Cardiac muscle cell (in vitro differentiated cells and primary cell): ENCODE measurements around the gene PRDM1. TPM values are rescaled to one million over a fixed set of nuclear protein-coding genes. Genes with fewer than 3 reads are reported as not detected.

ENCODE experiments used
- DNase-seq, 2 donors: peaks; one replicate each; pipeline versions ENCODE4 v3.0.0 to v3.0.0-alpha.2; 2010 to 2017; ENCODE audit warnings: low read depth in 1 of 2, low spot score in 1 of 2
- H3K27ac ChIP-seq: fragments of 200-600 bp; sonication (generic); 2 replicates; pipeline ENCODE4 v1.5.1; 2016
- H3K27me3 ChIP-seq: fragments of 200-600 bp; sonication (generic); 2 replicates; pipeline ENCODE4 v1.6.0; 2016; ENCODE audit warnings: control low read depth
- H3K36me3 ChIP-seq: fragments of 200-600 bp; sonication (generic); 2 replicates; pipeline ENCODE4 v1.5.1; 2016; ENCODE audit warnings: control low read depth
- H3K4me1 ChIP-seq: fragments of 200-600 bp; sonication (generic); 2 replicates; pipeline ENCODE4 v1.8.1; 2017; ENCODE audit warnings: low read depth, mild to moderate bottlenecking, mixed run types
- H3K4me3 ChIP-seq: fragments of 200-600 bp; sonication (generic); 2 replicates; pipeline ENCODE4 v1.5.1; 2016; ENCODE audit warnings: mild to moderate bottlenecking
- H3K9me3 ChIP-seq: fragments of 200-600 bp; sonication (generic); 2 replicates; pipeline ENCODE4 v1.5.1; 2017; ENCODE audit warnings: low read depth, mild to moderate bottlenecking, control low read depth
- CTCF ChIP-seq: IDR thresholded peaks from 2 replicates; pipeline ENCODE4 v1.5.1; 2012; ENCODE audit warnings: low read depth, mild to moderate bottlenecking, low read length
- polyA plus RNA-seq: library from polyadenylated mRNA; unstranded; fragments of >200 nt; fragmentation: Nextera tagmentation; extraction: Ambion mirVana; gene quantifications from 2 replicates; pipeline ENCODE4 v1.2.1, GENCODE V29; 2016
- total RNA-seq: library from RNA; depleted of rRNA; stranded (reverse); fragments of >200 nt; gene quantifications from 2 replicates; pipeline ENCODE4 v1.2.3, GENCODE V29; 2016

The PRDM1 gene
- total and polyA plus RNA-seq, 2 experiments from 2014 or later = 0.67 to 2.4 TPM

GRCh38 chr6:106120406-106120805 lies 34.3 kb downstream of the PRDM1 start:
- no peak for DNase-seq
- no peak for TF ChIP-seq CTCF
- Histone ChIP-seq H3K9me3 (no peaks in the 10 kb centered on the region), H3K27me3 (no peaks in the 10 kb centered on the region), H3K36me3 (no peaks in the 10 kb centered on the region), H3K27ac (no peak overlapping the region), H3K4me3 (no peak overlapping the region), H3K4me1 (peaks cover 4% of the 10 kb centered on the region)

- Histone ChIP-seq H3K4me3 (no peak overlapping the region), H3K9me3 (no peaks in the 10 kb centered on the region), H3K27me3 (no peaks in the 10 kb centered on the region), H3K27ac (no peak overlapping the region), H3K36me3 (no peaks in the 10 kb centered on the region), H3K4me1 (peaks cover 4% of the 10 kb centered on the region)
- DNase-seq = no peak
- TF ChIP-seq CTCF = no peak
Observed at GRCh38 chr6:106122306-106122918, 36.3 kb downstream of the PRDM1 start.

GRCh38 chr6:106122938-106123656 lies 37.0 kb downstream of the PRDM1 start:
- H3K27ac ChIP-seq = no peak overlapping the region
- no peaks in the 10 kb centered on the region for H3K27me3 ChIP-seq
- no peak for TF ChIP-seq CTCF
- DNase-seq = no peak
- no peaks in the 10 kb centered on the region for H3K36me3 ChIP-seq
- H3K4me1 ChIP-seq = peaks cover 4% of the 10 kb centered on the region
- no peak overlapping the region for H3K4me3 ChIP-seq
- H3K9me3 ChIP-seq = no peaks in the 10 kb centered on the region

- no peak overlapping the region for H3K27ac ChIP-seq
- H3K36me3 ChIP-seq = no peaks in the 10 kb centered on the region
- no peak overlapping the region for H3K4me3 ChIP-seq
- H3K27me3 ChIP-seq = no peaks in the 10 kb centered on the region
- peaks cover 4% of the 10 kb centered on the region for H3K4me1 ChIP-seq
- no peak for TF ChIP-seq CTCF
- H3K9me3 ChIP-seq = no peaks in the 10 kb centered on the region
- DNase-seq = no peak
Observed at GRCh38 chr6:106124015-106124414, 37.9 kb downstream of the PRDM1 start.

- H3K27ac ChIP-seq = no peak overlapping the region
- H3K4me3 ChIP-seq = no peak overlapping the region
- no peaks in the 10 kb centered on the region for H3K9me3 ChIP-seq
- DNase-seq = no peak
- H3K27me3 ChIP-seq = no peaks in the 10 kb centered on the region
- no peak for TF ChIP-seq CTCF
- H3K36me3 ChIP-seq = no peaks in the 10 kb centered on the region
- peaks cover 3% of the 10 kb centered on the region for H3K4me1 ChIP-seq
Observed at GRCh38 chr6:106124437-106125430, 38.6 kb downstream of the PRDM1 start.
